Neural crest cell (in vitro differentiated cells): ENCODE results near the gene TBRG4. TPM values are rescaled to one million over a fixed set of nuclear protein-coding genes. Genes with fewer than 3 reads are reported as not detected.

Experiments used
- DNase-seq: peaks from one replicate; pipeline ENCODE4 v3.0.0; 2021; ENCODE audit warnings: low read depth, mixed read lengths, low spot score
- H3K27ac Mint-ChIP-seq: one replicate; pipeline ENCODE4 v1.8.0; 2021; ENCODE audit warnings: mild to moderate bottlenecking, mixed read lengths; ENCODE audit not compliant: unreplicated experiment
- H3K27me3 Mint-ChIP-seq: 2 replicates; pipeline ENCODE4 v1.8.0; 2021; ENCODE audit warnings: low read depth, mild to moderate bottlenecking, mixed read lengths
- H3K36me3 Mint-ChIP-seq: 2 replicates; pipeline ENCODE4 v1.8.0; 2021; ENCODE audit warnings: low read depth, mild to moderate bottlenecking, mixed read lengths
- H3K4me1 Mint-ChIP-seq: 2 replicates; pipeline ENCODE4 v1.8.0; 2021; ENCODE audit warnings: mixed read lengths
- H3K4me3 Mint-ChIP-seq: one replicate; pipeline ENCODE4 v1.8.0; 2021; ENCODE audit warnings: mild to moderate bottlenecking, mixed read lengths
- H3K9me3 Mint-ChIP-seq: 2 replicates; pipeline ENCODE4 v1.8.0; 2021; ENCODE audit warnings: mixed read lengths
- CTCF ChIP-seq: fragments of 200-600 bp; sonication (generic); conservative IDR thresholded peaks from 2 replicates; pipeline ENCODE4 v1.5.0; 2021; ENCODE audit warnings: antibody characterized with exemption, mild to moderate bottlenecking
- total RNA-seq: library from RNA; stranded (reverse); gene quantifications from 2 replicates; pipeline ENCODE4 v1.2.1, GENCODE V29; 2021

TBRG4 gene
- total RNA-seq, 1 donor from 2014 or later: 104 TPM

DNA sequence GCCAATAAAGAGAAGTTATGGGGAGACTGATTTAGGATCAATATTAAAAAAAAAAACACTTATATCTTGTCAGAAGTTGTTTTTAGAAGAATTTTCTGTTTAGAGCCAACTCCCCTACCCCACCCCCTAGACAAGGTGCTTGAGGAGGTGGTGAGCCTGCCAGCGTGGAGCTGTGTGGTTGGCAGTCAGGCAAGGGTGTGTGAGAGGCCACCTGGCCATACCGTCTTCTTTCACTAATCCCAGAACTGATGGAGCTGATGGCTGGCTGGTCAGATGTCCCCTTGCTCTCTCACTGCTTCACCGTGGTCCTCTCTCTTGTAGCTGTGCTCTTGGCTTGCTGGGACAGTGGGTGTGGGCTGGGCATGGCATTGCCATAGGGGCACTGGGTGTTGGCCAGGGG lies 57.1 kb downstream of the TBRG4 start:
- Mint-ChIP-seq H3K9me3 (no peaks in the 10 kb centered on the region), H3K36me3 (peaks cover 5% of the 10 kb centered on the region), H3K27ac (no peak overlapping the region), H3K4me1 (no peaks in the 10 kb centered on the region), H3K27me3 (no peaks in the 10 kb centered on the region), H3K4me3 (no peak overlapping the region)
- no peak for DNase-seq
- TF ChIP-seq CTCF: no peak

DNA sequence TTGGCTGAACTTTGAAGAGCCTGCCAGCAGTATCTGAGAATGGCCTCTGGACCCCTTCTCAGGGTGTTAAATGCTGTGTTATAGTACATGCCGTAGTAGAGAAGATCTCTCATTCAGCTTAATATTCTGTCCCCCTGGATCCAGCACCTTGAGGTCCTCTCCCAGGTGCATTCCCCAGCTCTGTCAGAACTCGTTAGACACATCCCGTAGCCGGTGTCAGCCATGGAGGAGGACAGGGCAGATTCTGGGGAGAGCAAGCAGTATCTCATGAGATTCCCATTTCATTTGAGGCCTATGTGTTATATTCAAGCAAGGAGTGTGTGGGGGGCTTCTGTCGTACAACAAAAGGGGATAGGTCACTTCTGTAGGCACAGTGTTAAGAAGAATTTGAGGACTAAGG lies 57.6 kb downstream of the TBRG4 start:
- H3K4me3 Mint-ChIP-seq: no peak overlapping the region
- no peaks in the 10 kb centered on the region for H3K4me1 Mint-ChIP-seq
- H3K36me3 Mint-ChIP-seq: peaks cover 5% of the 10 kb centered on the region
- DNase-seq: no peak
- no peaks in the 10 kb centered on the region for H3K9me3 Mint-ChIP-seq
- H3K27me3 Mint-ChIP-seq: no peaks in the 10 kb centered on the region
- no peak overlapping the region for H3K27ac Mint-ChIP-seq
- no peak for TF ChIP-seq CTCF

- Mint-ChIP-seq H3K27me3 (no peaks in the 10 kb centered on the region), H3K4me1 (no peaks in the 10 kb centered on the region), H3K4me3 (no peak overlapping the region), H3K9me3 (no peaks in the 10 kb centered on the region), H3K36me3 (peaks cover 5% of the 10 kb centered on the region), H3K27ac (no peak overlapping the region)
- TF ChIP-seq CTCF: no peak
- no peak for DNase-seq
Observed at GRCh38 chr7:45053401-45053800, 58.1 kb downstream of the TBRG4 start.

- DNase-seq: no peak
- TF ChIP-seq CTCF: no peak
- H3K27ac Mint-ChIP-seq: no peak overlapping the region
- no peaks in the 10 kb centered on the region for H3K9me3 Mint-ChIP-seq
- no peaks in the 10 kb centered on the region for H3K27me3 Mint-ChIP-seq
- H3K36me3 Mint-ChIP-seq: peaks cover 5% of the 10 kb centered on the region
- H3K4me1 Mint-ChIP-seq: no peaks in the 10 kb centered on the region
- no peak overlapping the region for H3K4me3 Mint-ChIP-seq
Observed at GRCh38 chr7:45052011-45052410, 59.5 kb downstream of the TBRG4 start.

GRCh38 chr7:45050198-45050597 lies 61.3 kb downstream of the TBRG4 start:
- Mint-ChIP-seq H3K27me3 (no peaks in the 10 kb centered on the region), H3K27ac (no peak overlapping the region)

More at GRCh38 chr7:45050198-45050597, 61.3 kb downstream of the TBRG4 start:
- Mint-ChIP-seq H3K4me1 (no peaks in the 10 kb centered on the region), H3K9me3 (no peaks in the 10 kb centered on the region), H3K36me3 (peaks cover 2% of the 10 kb centered on the region), H3K4me3 (no peak overlapping the region)
- DNase-seq: no peak
- TF ChIP-seq CTCF: no peak

Other genes with a start within 250 kb of the TBRG4 start
- 26.2 and 27.3 TPM in 2 replicates for gene PURB, start 226.2 kb downstream of the TBRG4 start, total RNA-seq
- gene MYO1G, start 132.7 kb downstream of the TBRG4 start, total RNA-seq: 0.49 and 0.64 TPM in 2 replicates
- gene CCM2, start 111.5 kb downstream of the TBRG4 start, total RNA-seq: 35.7 and 39.0 TPM in 2 replicates
- 7.2 and 9.7 TPM in 2 replicates for gene NACAD, start 22.7 kb downstream of the TBRG4 start, total RNA-seq
- gene RAMP3, start 46.1 kb upstream of the TBRG4 start, total RNA-seq: not detected in 2 replicates